Kidney (tissue), 14 donors: ENCODE results near the gene DPM3. TPM values are rescaled to one million over a fixed set of nuclear protein-coding genes. Genes with fewer than 3 reads are reported as not detected.

Experiments used
- DNase-seq, 5 donors: peaks; one replicate each; pipeline ENCODE4 v3.0.0-alpha.2; 2013 to 2020
- FAIRE-seq: peaks from 2 replicates; lab custom pipeline; 2012; peaks lifted over from hg19 to GRCh38; lab: Jason Lieb, UNC
- H3K27ac ChIP-seq, 2 donors: one replicate each; pipeline ENCODE4 v1.7.0; 2013; ENCODE audit warnings: low read depth in 2 of 2, low read length in 2 of 2, inconsistent platforms in 1 of 2
- H3K27me3 ChIP-seq: one replicate; pipeline ENCODE4 v1.7.1; 2013; ENCODE audit warnings: low read length, inconsistent platforms; ENCODE audit not compliant: control insufficient read depth, insufficient read depth
- H3K36me3 ChIP-seq, 3 donors: one replicate each; pipeline versions ENCODE4 v1.7.0 to v1.7.1; 2013; ENCODE audit warnings: low read length in 3 of 3, control low read depth in 1 of 3, inconsistent platforms in 1 of 3; ENCODE audit not compliant: insufficient read depth in 3 of 3, control insufficient read depth in 2 of 3
- H3K4me1 ChIP-seq, 3 donors: one replicate each; pipeline versions ENCODE4 v1.7.0 to v1.7.1; 2013; ENCODE audit warnings: low read length in 3 of 3, inconsistent platforms in 1 of 3, low read depth in 1 of 3; ENCODE audit not compliant: control insufficient read depth in 2 of 3, insufficient read depth in 2 of 3
- H3K4me3 ChIP-seq, 3 donors: one replicate each; pipeline versions ENCODE4 v1.7.0 to v1.8.1; 2013; ENCODE audit warnings: low read length in 3 of 3, control low read depth in 1 of 3, inconsistent platforms in 1 of 3
- H3K9ac ChIP-seq, 3 donors: one replicate each; pipeline versions ENCODE4 v1.7.0 to v1.7.1; 2013; ENCODE audit warnings: low read length in 3 of 3, control low read depth in 1 of 3, inconsistent platforms in 1 of 3
- H3K9me3 ChIP-seq, 3 donors: one replicate each; pipeline versions ENCODE4 v1.7.0 to v1.7.1; 2013; ENCODE audit warnings: low read length in 3 of 3, control low read depth in 1 of 3, inconsistent platforms in 1 of 3; ENCODE audit not compliant: control insufficient read depth in 2 of 3, insufficient read depth in 1 of 3
- CTCF ChIP-seq: IDR thresholded peaks from 3 replicates; pipeline ENCODE4 v1.5.1; 2012; ENCODE audit warnings: mild to moderate bottlenecking, moderate library complexity, borderline replicate concordance; ENCODE audit not compliant: insufficient read depth; ENCODE audit errors: extremely low read depth
- intact Hi-C: fragments of 100-400 bp; cut with DNase I; formaldehyde crosslinking; loops from one replicate; pipeline ENCODE4 v1.11.1; 2022
- polyA plus RNA-seq: library from polyadenylated mRNA; stranded (reverse); fragments of 350-450 nt; fragmentation: Illumina TruSeq; extraction: RNeasy Lipid Tissue Mini Kit (QIAGEN cat#74804); gene quantifications from one replicate; pipeline ENCODE4 v1.2.3, GENCODE V29; 2014; ENCODE audit warnings: low read depth, low replicate concordance; ENCODE audit not compliant: insufficient read depth
- total RNA-seq: library from RNA; stranded (reverse); fragmentation: NEBNext Ultra II Directional; extraction: Animal tissue kit (Norgen Biotek cat#: 25700); gene quantifications from one replicate; pipeline ENCODE4 v1.2.1, GENCODE V29; 2021
- donor health status: control.
- donor health status: control.
- donor health status: control.
- donor health status: control.
- donor health status: control.
- donor health status: DM: yes; HTN: yes; CAD: no.
- donor health status: Normal renal cell carcinoma (clear cell type).

Gene DPM3
- total and polyA plus RNA-seq, 2 donors from 2014 or later = 84.4 to 237 TPM

- intact Hi-C loops = no loop called here
- TF ChIP-seq CTCF = no peak
- Histone ChIP-seq H3K9me3 (no peaks in the 10 kb centered on the region), H3K4me1 (peaks cover 0 to 29% (median 14%) of the 10 kb centered on the region in 3 donors), H3K9ac (no peak overlapping the region), H3K36me3 (peaks cover 0 to 19% (median 14%) of the 10 kb centered on the region in 3 donors), H3K27ac (peak overlapping the region in 1 of 2 donors; percentile 7), H3K4me3 (peak overlapping the region in 1 of 3 donors; percentile 89), H3K27me3 (no peaks in the 10 kb centered on the region)
- peak in 1 of 5 donors; percentile 44 for DNase-seq
- no peak for FAIRE-seq
These were observed 3.0 kb downstream of the DPM3 start for GRCh38 chr1:155137154-155137949.

DNA sequence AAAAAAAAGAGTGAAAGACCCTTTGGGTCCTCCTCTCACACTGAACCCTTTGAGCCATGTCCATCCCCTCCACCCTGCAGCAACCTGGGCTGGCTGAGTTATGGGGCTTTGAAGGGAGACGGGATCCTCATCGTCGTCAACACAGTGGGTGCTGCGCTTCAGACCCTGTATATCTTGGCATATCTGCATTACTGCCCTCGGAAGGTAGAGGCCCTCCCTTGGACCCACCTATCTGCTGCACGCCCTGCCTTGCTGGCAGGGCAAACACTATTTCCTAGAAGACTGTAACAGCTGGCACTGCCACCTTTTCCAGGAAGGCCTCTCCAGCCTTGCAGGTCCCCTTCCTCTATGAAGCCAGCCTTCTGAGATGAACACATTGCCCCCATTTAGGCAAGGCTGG lies 3.6 kb downstream of the DPM3 start:
- no peak for FAIRE-seq
- peaks cover 0 to 32% (median 14%) of the 10 kb centered on the region in 3 donors for H3K4me1 ChIP-seq

GRCh38 chr1:155135415-155136028 lies 4.8 kb downstream of the DPM3 start, which contains the start of gene SLC50A1:
SLC50A1 (plus strand) TSS chr1:155135852; CDS start chr1:155135912, 60 bp downstream.
- Histone ChIP-seq H3K9ac (peak within 1 kb of the TSS; percentile 74 to 97 (median 97)), H3K4me1 (peaks cover 0 to 43% (median 21%) of the 10 kb centered on the region in 3 donors), H3K9me3 (no peaks in the 10 kb centered on the region), H3K4me3 (peak within 1 kb of the TSS; percentile 84 to 89 (median 87)), H3K27me3 (no peaks in the 10 kb centered on the region), H3K36me3 (peaks cover 3 to 31% (median 23%) of the 10 kb centered on the region in 3 donors), H3K27ac (peak within 1 kb of the TSS; percentile 99 to 100)
- peak; percentile 96 to 98 (median 97) for DNase-seq
- intact Hi-C loops = no loop called here
- peak; percentile 33 for TF ChIP-seq CTCF
- FAIRE-seq = no peak

More for the DNA sequence above, 3.6 kb downstream of the DPM3 start:
- TF ChIP-seq CTCF = no peak
- peak overlapping the region; percentile 7 to 65 for H3K27ac ChIP-seq
- intact Hi-C loops = no loop called here
- peaks cover 2 to 21% (median 17%) of the 10 kb centered on the region in 3 donors for H3K36me3 ChIP-seq
- peak in 2 of 5 donors; percentile 29 to 56 for DNase-seq
- H3K9ac ChIP-seq = peak overlapping the region in 1 of 3 donors; percentile 16
- H3K27me3 ChIP-seq = no peaks in the 10 kb centered on the region
- no peaks in the 10 kb centered on the region for H3K9me3 ChIP-seq
- H3K4me3 ChIP-seq = peak overlapping the region; percentile 25 to 89 (median 31)
